GM12873 (cell line): ENCODE results near the gene AGAP1.

ENCODE experiments used
- CTCF ChIP-seq: IDR thresholded peaks from 2 replicates; pipeline ENCODE4 v1.5.1; 2012; ENCODE audit warnings: low read depth, mild to moderate bottlenecking, moderate library complexity, low read length, control low read depth; ENCODE audit not compliant: insufficient read depth; ENCODE audit errors: missing control alignments

Gene AGAP1

GRCh38 chr2:235497096-235497495 lies 3.3 kb downstream of the AGAP1 start:
- TF ChIP-seq CTCF: no peak

- no peak for TF ChIP-seq CTCF
Measured at GRCh38 chr2:235498541-235498940, 4.7 kb downstream of the AGAP1 start.

GRCh38 chr2:235498946-235499812 lies 5.3 kb downstream of the AGAP1 start:
- no peak for TF ChIP-seq CTCF

- no peak for TF ChIP-seq CTCF
Measured at GRCh38 chr2:235500110-235500760, 6.4 kb downstream of the AGAP1 start.

GRCh38 chr2:235500761-235501672 lies 7.2 kb downstream of the AGAP1 start:
- TF ChIP-seq CTCF: no peak

GRCh38 chr2:235501673-235502031 lies 7.8 kb downstream of the AGAP1 start:
- TF ChIP-seq CTCF: no peak

GRCh38 chr2:235502336-235502735 lies 8.5 kb downstream of the AGAP1 start:
- no peak for TF ChIP-seq CTCF
